ENCODE data around the gene PPP1R2.

PPP1R2 gene

DNA sequence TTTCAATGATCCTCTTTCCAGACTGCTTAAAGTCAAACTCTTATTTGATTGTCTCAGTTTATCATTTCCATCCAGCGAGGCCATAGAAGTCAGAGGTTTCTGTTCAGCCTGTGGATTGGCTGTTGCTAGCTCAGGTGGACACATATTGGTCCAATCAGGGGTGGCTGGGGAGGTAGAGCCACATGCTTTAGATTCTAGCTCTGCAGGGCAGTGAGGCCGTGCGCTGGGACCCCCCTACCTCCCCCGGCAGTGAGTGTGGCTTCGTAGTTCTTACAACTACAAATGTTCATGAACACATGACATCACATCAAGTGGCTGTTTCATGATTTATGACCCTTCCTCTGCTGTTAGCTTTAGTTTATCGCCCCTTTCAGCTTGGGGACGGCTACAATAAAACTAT lies 22.6 kb upstream of the PPP1R2 start:
- DNase-seq, result no peak

DNA sequence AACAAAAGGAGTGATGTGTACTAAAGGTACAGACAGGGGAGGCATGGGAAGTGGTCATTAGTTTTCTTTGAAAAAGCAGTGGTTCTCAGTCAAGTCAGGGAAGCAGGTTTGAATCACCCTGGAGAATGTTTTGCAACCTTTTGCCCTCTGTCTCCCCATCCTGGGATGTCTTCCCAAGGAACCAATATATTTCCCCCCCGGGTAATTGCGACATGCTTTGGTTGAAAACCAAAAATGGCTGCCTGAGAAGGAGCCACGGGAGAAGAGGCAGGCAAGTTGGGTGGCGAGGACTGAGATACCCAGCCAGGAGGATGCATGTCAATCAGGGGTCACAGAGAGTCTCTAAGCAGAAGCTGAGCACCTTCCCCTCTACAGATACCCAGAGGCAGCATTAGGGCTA lies 20.2 kb upstream of the PPP1R2 start:
- DNase-seq, result no peak

DNA sequence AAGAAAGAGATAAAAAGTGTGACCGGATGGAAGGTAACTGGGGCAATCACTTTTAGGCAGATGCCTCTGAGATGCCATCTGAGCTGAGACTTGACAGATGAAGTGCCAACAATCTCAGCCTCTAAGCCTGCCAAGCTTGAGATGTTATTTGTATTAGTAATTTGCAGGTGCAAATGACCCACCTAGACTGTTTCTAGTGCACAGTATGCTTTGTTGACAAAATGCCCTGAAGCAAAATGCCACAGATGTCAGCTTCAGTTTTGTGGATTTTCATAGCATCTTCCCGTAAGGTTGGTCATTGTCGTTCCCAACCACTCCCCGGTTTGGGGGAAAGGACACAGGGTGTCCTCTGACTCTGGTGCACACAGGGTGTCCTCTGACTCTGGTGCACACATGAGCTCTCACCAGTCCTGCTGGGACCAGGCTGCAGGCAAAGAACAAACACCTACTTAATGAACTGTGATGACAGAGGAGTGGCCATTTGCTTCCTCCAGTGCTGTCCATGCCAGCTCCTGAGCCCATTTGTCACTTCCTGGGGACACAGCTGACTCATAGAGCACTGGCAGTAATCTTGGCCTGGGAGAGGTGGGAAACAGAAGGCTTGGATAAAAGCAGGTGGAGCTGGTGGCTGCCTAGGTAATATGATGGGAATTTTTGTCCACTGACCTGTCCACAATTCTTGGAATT lies 16.7 kb upstream of the PPP1R2 start:
- no peak for DNase-seq

GRCh38 chr3:195558602-195559001 lies 15.5 kb upstream of the PPP1R2 start:
- no peak for DNase-seq

GRCh38 chr3:195557322-195557721 lies 14.2 kb upstream of the PPP1R2 start:
- no peak for DNase-seq

DNA sequence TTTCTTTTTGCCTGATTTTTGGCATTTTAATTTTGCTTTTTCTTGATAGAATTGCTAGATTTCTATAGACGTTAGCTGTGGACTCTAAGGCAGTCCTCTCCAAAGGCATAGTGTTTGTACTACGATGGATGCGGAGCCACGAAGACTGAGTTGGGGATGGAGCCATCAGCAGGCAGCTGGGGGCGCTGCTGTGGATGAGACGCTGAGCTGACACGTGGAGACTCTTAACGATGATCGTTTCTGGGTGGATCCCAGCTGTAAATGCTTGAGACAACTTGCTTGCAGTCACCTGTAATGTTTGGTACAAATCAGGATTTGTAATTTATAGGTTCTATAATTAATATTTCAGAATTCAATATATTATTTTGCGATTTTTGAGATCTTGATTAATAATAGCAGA lies 13.3 kb upstream of the PPP1R2 start:
- DNase-seq, result no peak

DNA sequence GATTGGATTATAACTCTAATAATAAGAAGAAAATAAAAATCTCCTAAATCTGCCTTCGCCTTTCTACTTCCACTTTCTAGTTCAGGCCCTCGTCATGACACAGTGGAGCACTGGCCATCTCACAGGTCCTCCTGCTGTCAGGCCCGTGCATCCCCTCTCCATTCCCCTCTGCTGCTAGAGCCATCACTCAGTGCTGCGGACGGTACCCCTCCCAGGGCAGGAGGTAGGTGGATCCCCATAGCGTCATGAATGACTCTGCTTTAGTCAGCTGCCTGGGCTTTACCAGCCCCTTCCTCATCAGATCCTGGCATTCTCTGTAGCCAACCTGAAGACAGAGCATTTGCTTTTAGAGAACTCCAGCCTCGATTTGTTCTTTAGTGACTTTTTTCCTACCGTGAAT lies 12.0 kb upstream of the PPP1R2 start:
- no peak for DNase-seq

DNA sequence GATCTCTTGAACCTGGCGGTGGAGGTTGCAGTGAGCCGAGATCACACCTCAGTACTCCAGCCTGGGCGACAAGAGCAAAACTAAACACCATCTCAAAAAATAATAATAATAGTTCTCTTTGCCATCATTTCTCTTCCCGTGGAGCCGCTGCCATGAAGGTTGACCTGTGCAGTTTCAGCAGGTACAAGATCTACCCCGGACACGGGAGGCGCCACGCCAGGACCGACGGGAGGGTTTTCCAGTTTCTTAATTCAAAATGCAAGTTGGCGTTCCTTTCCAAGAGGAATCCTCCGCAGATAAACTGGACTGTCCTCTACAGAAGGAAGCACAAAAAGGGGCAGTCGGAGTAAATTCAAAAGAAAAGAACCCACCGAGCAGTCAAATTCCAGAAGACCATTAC lies 11.3 kb upstream of the PPP1R2 start:
- no peak for DNase-seq

GRCh38 chr3:195553268-195553667 lies 10.1 kb upstream of the PPP1R2 start:
- DNase-seq, result no peak

DNA sequence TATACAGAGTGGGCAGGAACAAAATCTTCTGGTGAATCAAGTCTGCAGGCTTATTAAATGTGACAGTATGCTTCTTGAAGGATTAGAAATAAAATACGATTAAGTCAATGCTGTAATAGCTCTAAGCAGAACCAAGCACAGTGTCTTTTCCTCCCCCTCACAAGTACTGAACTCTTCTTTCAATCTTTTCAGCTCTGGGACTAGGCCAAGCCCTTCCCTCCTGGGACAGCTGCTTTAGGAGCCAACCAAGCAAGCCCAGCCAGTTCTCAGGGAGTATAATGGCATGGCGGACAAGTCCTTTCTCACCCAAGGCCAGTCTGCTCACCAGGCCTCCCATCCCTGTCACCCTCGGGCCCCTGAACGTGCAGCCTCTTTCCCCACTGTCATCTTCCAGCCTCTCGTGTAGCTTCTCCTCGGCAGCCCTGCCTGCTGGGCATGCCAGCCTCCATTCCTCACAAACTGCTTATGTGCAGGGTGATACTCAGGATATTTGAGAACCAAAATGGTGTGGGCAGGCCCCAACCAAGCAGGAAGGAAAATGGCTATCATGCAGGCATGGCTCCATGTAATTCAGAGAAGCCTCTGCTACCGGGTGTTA lies 8.4 kb upstream of the PPP1R2 start:
- peak; percentile 48 for DNase-seq

DNA sequence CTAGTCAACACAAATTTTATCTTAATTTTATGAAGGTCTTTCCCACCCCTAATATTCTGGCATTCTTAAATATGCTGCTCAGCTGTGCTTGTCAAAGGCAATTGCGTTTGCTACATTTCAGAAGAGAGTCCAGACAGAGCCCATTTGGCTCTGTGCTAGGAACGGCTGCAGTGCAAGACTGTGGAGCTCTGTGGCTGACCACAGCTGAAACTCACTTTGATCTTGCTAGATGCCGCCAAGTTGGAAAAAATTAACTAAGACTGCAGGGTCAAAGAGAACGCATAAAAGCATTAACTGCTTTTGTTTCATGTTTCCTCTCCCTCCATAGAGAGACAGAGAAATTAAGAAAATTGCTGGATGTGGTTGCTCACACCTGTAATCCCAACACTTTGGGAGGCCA lies 7.6 kb upstream of the PPP1R2 start:
- no peak for DNase-seq

DNA sequence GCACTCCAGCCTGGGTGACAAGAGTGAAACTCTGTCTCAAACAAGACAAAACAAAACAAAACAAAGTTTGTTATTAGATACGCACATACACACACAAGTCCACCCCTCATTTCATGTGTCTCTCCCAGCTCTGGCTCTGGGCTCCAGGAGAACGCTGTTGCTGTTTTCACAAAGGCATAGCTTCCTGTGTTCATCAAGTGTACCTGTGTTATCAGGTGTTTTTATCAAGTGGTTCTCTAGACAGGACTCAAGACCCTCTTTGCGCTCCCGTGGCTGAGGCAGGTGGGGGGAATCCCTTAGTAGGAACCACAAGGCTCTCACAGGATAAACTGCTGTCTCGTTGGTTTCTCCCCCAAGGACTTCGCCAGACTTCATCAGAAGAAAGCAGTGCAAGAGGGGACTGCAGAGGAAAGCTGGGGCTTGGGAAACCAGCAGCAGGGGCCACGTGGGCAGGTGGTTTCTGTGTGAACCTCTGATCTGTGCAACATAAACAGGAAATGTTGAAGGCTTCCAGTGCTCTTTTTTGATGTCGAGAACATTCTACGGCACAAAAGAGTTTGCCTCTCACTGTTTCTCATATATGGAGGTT lies 6.9 kb upstream of the PPP1R2 start:
- DNase-seq, result no peak

GRCh38 chr3:195548987-195549386 lies 5.9 kb upstream of the PPP1R2 start:
- DNase-seq, result no peak

- DNase-seq, result no peak
Observed at GRCh38 chr3:195548501-195548900, 5.4 kb upstream of the PPP1R2 start.

DNA sequence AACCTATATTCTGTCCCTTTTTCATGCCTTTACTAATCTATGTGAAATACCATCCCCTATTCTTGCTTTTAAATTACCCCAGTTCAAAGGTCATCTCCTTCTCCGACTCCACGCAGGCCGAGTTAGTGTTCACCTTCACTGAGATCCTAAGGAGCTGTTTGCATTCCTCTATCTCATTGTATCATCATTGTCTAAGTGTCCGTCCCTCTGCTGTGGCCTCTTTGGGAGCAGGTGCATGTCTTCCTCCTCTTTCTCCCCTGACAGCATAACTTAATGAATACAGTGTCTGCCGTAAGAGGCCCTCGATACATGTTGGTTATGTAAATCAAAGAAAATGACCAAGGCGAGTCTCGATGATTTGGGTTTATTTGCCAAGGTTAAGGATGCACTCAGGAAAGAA lies 4.9 kb upstream of the PPP1R2 start:
- DNase-seq, result no peak

DNA sequence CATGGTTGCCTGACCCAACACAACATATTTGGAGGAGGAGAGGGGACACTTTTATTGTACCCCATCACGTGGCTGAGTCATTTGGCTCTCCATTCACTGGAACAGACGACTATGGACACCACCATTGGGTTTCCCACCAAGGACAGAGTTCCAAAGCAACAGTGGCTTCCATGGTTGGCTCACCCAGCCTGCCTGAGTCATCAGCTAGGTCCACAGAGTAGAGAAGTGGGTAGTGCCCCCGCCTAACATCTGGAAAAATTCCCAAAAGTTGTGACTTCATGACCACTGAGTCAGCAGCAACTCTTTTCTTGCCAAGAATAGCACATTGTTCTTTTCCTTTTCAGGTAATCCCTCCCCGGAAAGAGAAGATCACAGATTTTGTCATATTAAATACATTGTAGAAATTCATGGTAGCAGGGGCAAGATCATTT lies 3.0 kb upstream of the PPP1R2 start:
- no peak for DNase-seq

- DNase-seq, result no peak
Observed at GRCh38 chr3:195544634-195545033, 1.5 kb upstream of the PPP1R2 start.

GRCh38 chr3:195544230-195544536 lies 1.1 kb upstream of the PPP1R2 start:
- DNase-seq, result no peak

DNA sequence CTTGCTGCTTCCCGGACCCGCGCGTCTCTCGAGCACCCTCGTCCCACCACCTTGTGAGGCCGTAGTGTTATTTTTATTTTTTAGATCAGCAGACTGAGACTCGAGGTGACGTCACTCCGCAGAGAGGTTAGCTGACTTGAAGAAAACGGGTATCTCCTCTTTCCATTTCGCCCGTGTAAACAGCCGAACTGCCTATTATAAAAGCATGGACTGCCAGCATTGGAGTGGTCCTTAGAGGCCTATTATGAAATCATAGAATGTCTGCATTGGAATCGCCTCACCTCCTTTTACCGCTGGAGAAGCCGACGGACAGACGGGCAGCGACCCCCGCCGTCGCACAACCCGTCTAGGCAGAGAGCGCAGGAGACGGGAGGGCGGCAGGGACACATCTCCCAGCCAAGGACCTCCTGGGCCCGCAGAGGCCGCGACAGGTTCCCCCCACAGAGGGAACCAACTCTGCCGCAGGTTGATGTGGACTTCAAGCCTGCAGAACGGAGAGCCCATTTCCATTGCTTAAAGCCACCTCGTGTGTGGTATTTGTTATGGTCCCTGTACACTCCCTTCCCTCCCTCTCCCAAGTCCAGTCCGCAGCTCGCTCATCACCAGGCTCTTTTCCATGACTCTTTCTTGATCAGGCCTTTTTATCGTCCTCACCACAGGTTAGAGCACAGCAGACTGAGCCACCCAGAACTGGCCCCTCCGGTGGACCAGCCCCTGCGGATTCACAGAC lies 540 bp upstream of the PPP1R2 start:
- DNase-seq, result no peak

DNA sequence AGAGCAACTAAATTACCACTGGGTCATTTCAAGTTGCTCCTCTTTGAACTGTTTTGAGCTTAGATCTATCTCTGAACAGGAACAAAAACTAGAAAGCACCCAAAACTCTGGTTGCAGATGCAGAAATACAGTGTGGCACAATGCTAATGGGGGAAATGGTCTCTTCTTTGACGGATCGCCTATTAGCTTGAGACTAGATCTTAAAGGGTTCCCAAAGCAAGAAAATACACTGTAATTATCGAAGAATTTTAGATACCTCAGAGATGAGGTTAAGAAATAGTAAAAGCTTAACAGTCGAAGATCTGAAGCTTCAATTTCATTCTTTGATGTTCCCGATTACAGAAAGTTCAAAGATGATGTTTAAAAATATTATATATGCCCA lies 818 bp downstream of the PPP1R2 start:
- no peak for DNase-seq

DNA sequence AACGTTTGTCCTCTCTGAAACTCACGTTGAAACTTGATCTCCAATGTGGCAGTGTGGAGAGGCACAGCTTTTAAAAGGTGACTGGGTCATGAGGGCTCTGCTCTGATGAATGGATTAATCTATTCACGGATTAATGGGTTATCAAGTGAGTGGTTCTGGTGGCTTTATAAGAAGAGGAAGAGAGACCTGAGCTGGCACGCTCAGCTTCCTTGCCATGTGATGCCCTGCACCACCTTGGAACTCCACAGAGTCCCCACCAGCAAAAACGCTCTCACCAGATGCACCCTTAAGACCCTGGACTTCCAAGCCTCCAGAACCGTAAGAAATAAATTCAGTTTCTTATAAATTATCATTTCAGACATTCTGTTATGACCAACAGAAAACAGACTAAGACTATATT lies 2.6 kb downstream of the PPP1R2 start:
- DNase-seq, result no peak

- DNase-seq, result no peak
Observed at GRCh38 chr3:195540027-195540426, 3.1 kb downstream of the PPP1R2 start.

GRCh38 chr3:195539479-195539878 lies 3.6 kb downstream of the PPP1R2 start:
- DNase-seq, result no peak

- DNase-seq, result no peak
Observed at GRCh38 chr3:195537995-195538394, 5.1 kb downstream of the PPP1R2 start.
